ENCODE data around the gene TMC7. TPM values are rescaled to one million over a fixed set of nuclear protein-coding genes. Genes with fewer than 3 reads are reported as not detected.
A peak's percentile ranks its signal among the peaks of the same experiment; 100 is the strongest.

Gene TMC7
- total and polyA plus RNA-seq, 2 of the 13 experiments (the other 11 are each of a cell fraction or from before 2014, with no cell fraction given), result 1.2 to 5.1 TPM

DNA sequence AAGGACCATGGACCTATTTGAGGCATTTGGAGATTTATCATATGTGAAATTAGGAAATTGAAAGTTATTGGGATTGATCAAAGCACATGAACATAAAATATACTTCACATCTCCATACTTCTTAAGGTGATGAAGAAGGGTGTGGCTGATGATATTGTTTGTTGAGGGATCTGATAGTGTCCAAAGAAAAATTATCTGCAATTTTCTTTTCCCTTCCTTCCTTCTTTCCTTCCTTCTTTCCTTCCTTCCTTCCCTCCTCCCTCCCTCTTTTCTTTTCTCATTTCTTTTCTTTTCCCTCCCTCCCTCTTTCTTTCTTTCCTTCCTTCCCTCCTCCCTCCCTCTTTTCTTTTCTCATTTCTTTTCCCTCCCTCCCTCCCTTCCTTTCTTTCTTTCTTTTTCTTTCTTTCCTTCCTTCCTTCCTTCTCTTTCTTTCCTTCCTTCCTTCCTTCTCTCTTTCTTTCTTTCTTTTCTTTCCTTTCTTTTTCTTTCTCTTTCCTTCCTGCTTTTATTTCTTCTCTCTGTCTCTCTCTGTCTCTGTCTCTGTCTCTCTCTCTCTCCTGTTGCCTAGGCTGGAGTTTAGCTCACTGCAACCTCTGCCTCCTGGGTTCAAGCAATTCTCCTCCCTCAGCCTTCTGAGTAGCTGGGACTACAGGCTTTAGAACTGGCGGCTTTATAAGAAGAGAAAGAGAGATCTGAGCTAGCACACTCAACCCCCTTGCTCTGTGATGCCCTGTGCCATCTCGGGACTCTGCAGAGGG lies 109.1 kb downstream of the TMC7 start (continued):
- no peak for TF ChIP-seq ZNF329 (CRISPR knock-in tag; IDR thresholded peaks at IDR 0.05; ENCODE audit: low read depth)
- TF ChIP-seq EEA1 (CRISPR knock-in tag; IDR thresholded peaks at IDR 0.05; ENCODE audit: borderline replicate concordance), result no peak
- peak; percentile 55; the same call in 1 of the 2 replicates for TF ChIP-seq FOXA1 (IDR thresholded peaks at IDR 0.05)
- TF ChIP-seq FOXA1 (CRISPR knock-in tag; IDR thresholded peaks at IDR 0.05), result no peak
- no peak for TF ChIP-seq ZNF101 (CRISPR knock-in tag; IDR thresholded peaks at IDR 0.05; ENCODE audit: borderline replicate concordance, low read depth)
- TF ChIP-seq, protein P1, sequence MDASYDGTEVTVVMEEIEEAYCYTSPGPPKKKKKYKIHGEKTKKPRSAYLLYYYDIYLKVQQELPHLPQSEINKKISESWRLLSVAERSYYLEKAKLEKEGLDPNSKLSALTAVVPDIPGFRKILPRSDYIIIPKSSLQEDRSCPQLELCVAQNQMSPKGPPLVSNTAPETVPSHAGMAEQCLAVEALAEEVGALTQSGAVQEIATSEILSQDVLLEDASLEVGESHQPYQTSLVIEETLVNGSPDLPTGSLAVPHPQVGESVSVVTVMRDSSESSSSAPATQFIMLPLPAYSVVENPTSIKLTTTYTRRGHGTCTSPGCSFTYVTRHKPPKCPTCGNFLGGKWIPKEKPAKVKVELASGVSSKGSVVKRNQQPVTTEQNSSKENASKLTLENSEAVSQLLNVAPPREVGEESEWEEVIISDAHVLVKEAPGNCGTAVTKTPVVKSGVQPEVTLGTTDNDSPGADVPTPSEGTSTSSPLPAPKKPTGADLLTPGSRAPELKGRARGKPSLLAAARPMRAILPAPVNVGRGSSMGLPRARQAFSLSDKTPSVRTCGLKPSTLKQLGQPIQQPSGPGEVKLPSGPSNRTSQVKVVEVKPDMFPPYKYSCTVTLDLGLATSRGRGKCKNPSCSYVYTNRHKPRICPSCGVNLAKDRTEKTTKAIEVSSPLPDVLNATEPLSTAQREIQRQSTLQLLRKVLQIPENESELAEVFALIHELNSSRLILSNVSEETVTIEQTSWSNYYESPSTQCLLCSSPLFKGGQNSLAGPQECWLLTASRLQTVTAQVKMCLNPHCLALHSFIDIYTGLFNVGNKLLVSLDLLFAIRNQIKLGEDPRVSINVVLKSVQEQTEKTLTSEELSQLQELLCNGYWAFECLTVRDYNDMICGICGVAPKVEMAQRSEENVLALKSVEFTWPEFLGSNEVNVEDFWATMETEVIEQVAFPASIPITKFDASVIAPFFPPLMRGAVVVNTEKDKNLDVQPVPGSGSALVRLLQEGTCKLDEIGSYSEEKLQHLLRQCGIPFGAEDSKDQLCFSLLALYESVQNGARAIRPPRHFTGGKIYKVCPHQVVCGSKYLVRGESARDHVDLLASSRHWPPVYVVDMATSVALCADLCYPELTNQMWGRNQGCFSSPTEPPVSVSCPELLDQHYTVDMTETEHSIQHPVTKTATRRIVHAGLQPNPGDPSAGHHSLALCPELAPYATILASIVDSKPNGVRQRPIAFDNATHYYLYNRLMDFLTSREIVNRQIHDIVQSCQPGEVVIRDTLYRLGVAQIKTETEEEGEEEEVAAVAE (CRISPR knock-in tag; IDR thresholded peaks at IDR 0.05; ENCODE audit: borderline replicate concordance), result no peak
- TF ChIP-seq ZNF512 (CRISPR knock-in tag; IDR thresholded peaks at IDR 0.05), result peak; percentile 99
- peak; percentile 33; the same call in 1 of the 2 replicates for TF ChIP-seq ZBTB40 (IDR thresholded peaks at IDR 0.05)
- TF ChIP-seq ZBTB40 (CRISPR knock-in tag; IDR thresholded peaks at IDR 0.05), result no peak
- no peak for TF ChIP-seq HNF4G (IDR thresholded peaks at IDR 0.05; ENCODE audit: borderline replicate concordance, low read depth, low read length)
- no peak for TF ChIP-seq HNF4G (CRISPR knock-in tag; IDR thresholded peaks at IDR 0.05; ENCODE audit: borderline replicate concordance, low read depth)
- no peak for TF ChIP-seq ZNF7 (CRISPR knock-in tag; IDR thresholded peaks at IDR 0.05)
- TF ChIP-seq ZNF616 (CRISPR knock-in tag; IDR thresholded peaks at IDR 0.05; ENCODE audit: low read depth), result no peak
- no peak for TF ChIP-seq ZFP36 (IDR thresholded peaks at IDR 0.05; ENCODE audit: borderline replicate concordance, low read depth, low read length, partially characterized antibody)
